ENCODE results near the gene CFAP91.

- no peak for TF ChIP-seq EZH2 (IDR thresholded peaks at IDR 0.05)
- TF ChIP-seq EZH2phosphoT487 (IDR thresholded peaks at IDR 0.05): no peak
These were observed 1.7 kb upstream of the CFAP91 start for GRCh38 chr3:119700920-119701734.

Data from neural progenitor cell (in vitro differentiated cells).